A673 (cell line): ENCODE data around the gene TSPEAR.

Experiments used
- CTCF ChIP-seq: fragments of 300-800, 200-600 bp; sonication (generic); conservative IDR thresholded peaks from 2 replicates; pipeline ENCODE4 v1.5.1; 2017; ENCODE audit warnings: low read depth, mild to moderate bottlenecking, antibody characterized with exemption, low read length, moderate library complexity, mixed read lengths
- EZH2 ChIP-seq: fragments of 200-600 bp; sonication (generic); IDR thresholded peaks from 2 replicates; pipeline ENCODE4 v1.6.1; 2017; ENCODE audit warnings: borderline replicate concordance, low read depth, mild to moderate bottlenecking, mixed read lengths, antibody characterized with exemption, low read length; ENCODE audit not compliant: poor library complexity, severe bottlenecking

GRCh38 chr21:44542716-44543115 is 168.7 kb downstream of the TSPEAR start:
- TF ChIP-seq CTCF (no peak), EZH2 (no peak)
